Stimulated activated CD4-positive, alpha-beta T cell treated with anti-CD3 and anti-CD28 coated beads, Interleukin-12 subunit alpha, Interleukin-12 subunit beta, amount 100 ng/mL, for 48 hours (primary cell): Measurements from ENCODE around the gene PPM1F.

Source experiments
- DNase-seq, 3 donors: peaks; one replicate each; pipeline ENCODE4 v3.0.0-alpha.2; 2020; ENCODE audit warnings: low read depth in 2 of 3, low spot score in 1 of 3

The PPM1F gene

GRCh38 chr22:21961127-21961867 lies 8.6 kb upstream of the PPM1F start:
- no peak for DNase-seq

- no peak for DNase-seq
Measured at GRCh38 chr22:21960200-21961126, 7.8 kb upstream of the PPM1F start.

GRCh38 chr22:21959274-21960074 lies 6.8 kb upstream of the PPM1F start:
- DNase-seq = no peak

GRCh38 chr22:21958360-21959273 lies 6.0 kb upstream of the PPM1F start:
- DNase-seq = no peak

- no peak for DNase-seq
Measured at GRCh38 chr22:21951931-21952465, 650 bp downstream of the PPM1F start.

- no peak for DNase-seq
Measured at GRCh38 chr22:21951062-21951461, 1.6 kb downstream of the PPM1F start.

GRCh38 chr22:21949948-21950347 lies 2.7 kb downstream of the PPM1F start:
- DNase-seq = no peak

GRCh38 chr22:21949569-21949918 lies 3.1 kb downstream of the PPM1F start:
- DNase-seq = no peak

GRCh38 chr22:21948824-21949568 lies 3.7 kb downstream of the PPM1F start:
- DNase-seq = no peak

GRCh38 chr22:21948390-21948789 lies 4.3 kb downstream of the PPM1F start:
- DNase-seq = no peak

- DNase-seq = no peak
Measured at GRCh38 chr22:21947040-21948014, 5.3 kb downstream of the PPM1F start.

GRCh38 chr22:21946262-21946925 lies 6.3 kb downstream of the PPM1F start:
- no peak for DNase-seq

- no peak for DNase-seq
Measured at GRCh38 chr22:21945453-21946261, 7.0 kb downstream of the PPM1F start.

- DNase-seq = no peak
Measured at GRCh38 chr22:21944871-21945270, 7.8 kb downstream of the PPM1F start.

- no peak for DNase-seq
Measured at GRCh38 chr22:21943571-21944448, 8.8 kb downstream of the PPM1F start.
